NCI-H1105 (cell line): Measurements from ENCODE around the gene MEIS1.

Experiments used
- DNase-seq: peaks from one replicate; lab custom pipeline; 2025; lab: John Stamatoyannopoulos, UW

MEIS1 gene

DNA sequence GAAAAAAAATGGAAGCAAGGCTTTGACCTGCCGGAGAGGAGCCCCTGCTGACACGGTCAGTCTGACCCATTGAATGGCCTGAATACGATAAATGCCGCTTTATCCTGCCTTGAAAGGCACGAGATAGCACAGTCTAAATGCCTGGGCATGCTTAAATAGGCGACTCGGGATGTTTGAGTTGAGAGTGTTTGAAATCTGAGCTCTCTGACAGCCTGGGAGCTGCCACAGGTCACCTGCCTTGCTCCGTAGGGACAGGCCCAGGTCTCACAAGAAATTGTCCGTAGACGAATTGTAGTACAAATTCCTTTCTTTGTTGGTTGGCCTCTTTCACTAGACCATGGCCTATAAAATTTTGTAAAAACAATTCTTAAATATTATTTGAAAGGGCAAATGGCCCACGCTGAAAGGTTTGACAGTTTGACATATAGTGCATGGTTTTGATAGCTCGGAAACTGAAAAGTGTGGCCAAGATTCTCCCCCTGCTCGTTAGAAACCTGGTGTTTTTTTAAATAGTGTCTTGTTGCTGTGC lies 72.8 kb downstream of the MEIS1 start:
- no peak for DNase-seq

DNA sequence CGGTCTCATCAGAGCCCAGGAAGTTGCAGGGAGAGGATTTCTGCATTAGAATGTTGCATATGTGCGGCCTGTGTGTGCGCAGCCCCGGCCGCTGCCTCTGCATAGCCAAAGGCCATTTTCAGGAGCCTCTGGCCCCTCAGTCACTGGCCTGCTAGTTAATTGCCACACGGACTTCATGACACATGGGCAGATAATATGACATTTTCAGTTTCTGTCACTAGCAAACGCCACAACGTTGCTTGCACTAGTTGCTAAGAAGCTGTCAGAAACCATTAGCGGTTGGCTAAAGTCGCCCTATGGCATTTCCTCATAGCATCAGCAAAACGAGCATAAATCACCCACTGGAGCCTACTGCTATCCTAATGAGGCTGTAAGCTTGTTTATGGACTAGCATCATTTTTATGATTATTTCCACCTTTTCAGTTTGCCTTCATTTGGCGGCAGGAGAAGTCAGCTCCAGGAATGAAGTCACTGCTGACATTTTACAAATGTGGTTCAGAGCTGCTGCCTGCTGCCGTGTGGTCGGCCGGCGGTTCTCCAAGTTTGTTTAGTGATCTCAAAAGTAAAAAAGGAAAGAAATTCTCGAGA lies 73.7 kb downstream of the MEIS1 start:
- no peak for DNase-seq

DNA sequence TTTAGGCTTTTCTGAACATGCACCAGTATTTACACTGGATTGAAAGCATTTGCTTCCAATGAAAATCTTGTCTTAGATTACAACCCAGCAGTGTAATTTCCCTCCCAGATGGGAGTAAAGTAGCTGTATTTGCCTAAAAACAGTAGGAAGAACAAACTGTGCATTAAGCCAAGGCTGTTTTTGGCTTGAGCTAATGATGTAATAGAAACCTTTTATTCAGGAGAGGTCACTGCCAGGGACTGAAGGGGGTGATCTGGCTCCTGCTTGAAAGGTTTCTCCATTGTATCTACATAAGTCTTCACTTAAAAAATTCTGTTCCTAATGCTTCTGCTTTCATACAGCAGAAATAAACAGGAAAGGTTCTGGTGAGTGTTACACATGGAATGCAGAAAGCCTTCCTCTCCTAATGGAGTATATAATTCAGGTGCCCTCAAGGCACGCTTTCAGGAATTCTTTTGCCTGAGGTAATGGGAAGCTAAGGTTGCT lies 74.4 kb downstream of the MEIS1 start:
- no peak for DNase-seq

DNA sequence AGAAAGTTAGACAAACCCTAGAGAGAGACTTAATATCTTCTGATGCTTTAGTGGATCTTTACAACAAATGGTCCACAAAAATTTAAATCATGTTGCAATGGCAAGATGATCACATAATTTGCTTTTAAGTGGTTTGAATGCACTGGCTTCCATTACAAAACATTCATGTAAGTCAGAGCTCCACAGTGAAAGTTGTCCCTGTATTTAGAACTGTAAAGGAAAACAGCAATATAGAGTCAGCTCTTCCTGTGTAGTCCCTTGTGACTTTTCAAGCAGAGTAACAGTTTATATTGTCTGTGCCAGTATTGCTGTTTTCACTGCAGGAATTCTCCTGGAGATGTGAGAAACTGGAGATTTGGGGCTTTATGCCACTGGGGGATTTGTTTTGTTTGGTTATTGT lies 77.7 kb downstream of the MEIS1 start:
- DNase-seq: no peak

DNA sequence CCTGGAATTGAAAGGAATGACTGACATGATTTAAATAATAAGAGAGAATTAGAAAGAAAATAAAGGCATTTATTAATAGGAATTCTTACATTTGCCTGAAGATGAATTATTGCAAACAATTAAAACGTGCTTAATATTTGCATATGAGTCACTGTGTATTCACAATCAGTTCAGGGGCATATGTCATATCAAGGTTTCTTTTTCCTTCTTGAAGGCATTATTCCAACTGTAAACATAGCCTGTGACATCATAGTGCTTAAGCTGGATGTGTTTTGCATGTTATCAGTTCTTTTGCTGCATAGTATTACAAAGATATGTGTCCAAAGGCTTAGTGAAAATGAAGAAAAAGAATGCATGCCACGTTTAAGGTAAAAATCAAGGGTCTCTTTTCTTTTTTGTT lies 80.8 kb downstream of the MEIS1 start:
- no peak for DNase-seq

DNA sequence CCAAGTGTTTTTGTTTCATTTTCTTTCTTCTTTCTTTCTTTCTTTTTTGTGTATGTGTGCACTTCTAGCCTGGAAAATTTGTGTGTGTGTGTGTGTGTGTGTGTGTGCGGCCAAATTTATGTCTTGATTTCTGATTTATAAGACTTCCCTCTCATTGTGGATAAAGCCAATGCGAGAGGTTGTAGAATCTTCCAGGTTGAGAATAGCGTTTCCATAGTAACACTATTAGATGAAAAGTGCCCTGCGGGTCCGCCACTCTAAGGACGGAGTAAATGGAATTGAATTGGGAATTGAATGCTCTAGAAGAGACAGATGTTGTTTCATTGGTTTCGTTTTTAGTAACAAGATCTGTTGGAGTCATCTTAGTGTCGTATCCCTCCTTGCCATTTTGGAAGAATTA lies 81.6 kb downstream of the MEIS1 start:
- no peak for DNase-seq

DNA sequence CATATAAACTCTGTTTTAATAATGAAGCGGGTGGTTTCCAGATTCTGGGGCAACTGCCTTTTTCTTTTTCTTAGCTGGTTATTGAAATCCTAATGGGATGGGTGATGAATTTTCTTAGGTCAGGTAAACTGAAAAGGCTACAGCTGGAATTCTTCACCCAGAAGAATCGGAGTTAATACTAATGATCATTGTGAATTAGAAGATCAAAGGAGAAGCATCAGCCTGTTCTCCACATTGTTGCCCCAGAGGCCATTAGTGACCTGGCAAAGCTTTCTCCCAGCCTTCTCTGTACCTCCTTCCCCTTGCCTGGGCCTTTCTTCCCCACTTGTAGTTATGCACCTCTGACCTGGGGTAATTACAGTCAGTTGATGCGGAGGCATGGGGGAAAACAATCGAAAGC lies 82.8 kb downstream of the MEIS1 start:
- DNase-seq: no peak

DNA sequence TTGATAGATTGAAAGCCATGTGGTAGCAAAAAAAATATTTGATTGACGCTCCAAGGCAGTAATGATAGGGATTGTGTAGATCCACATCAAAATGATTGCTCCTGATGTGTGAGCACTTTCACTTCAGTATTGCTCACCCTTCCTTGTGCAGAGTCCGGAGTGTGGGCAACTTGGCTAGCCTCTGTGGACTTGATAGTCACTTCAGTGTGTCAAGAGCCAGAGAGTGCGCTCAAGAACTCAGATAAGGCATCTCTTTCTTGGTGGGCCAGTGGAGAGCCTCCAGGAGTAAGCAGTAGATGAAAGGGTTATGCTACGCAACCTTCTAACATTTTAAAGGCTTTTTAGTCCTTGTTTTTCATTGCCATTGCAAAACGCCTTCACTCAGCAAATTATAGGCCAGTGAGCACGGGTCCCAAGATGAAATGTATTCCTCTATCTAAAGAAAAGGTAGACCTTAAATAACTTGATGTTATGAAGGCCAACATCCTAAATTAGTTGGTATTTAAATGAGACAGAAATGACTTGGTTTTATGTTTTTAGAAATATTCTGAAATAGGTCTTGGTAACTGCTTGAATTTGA lies 84.4 kb downstream of the MEIS1 start:
- DNase-seq: no peak

DNA sequence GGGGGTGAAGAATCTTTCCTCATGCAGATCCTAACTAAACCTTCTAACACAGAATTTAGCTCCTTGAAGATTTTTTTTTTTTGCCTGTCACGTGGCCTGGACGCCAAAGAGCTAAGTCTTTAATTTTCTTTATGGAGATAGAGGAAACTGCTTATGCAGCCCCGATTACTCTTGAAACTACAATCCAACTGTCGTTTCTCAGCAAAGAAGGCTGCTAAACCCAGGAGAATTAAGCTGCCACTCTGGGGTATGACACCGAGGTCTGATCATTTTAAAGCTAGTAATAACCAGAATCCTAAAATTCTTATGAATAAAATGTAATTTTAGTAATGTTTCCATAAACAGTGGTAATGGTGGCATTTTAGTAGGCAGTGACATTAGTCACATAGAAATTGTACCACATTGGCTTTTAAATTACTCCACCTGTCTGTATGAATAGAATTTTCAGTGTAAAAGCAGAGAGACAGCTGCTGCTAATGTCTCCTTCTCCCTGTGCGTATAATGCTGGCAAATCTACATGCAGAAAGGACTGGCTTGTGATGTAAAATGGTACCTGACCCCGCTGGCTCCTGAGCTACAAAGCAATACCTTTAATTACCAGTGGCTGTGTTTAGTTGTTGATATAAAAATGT lies 86.5 kb downstream of the MEIS1 start:
- no peak for DNase-seq

DNA sequence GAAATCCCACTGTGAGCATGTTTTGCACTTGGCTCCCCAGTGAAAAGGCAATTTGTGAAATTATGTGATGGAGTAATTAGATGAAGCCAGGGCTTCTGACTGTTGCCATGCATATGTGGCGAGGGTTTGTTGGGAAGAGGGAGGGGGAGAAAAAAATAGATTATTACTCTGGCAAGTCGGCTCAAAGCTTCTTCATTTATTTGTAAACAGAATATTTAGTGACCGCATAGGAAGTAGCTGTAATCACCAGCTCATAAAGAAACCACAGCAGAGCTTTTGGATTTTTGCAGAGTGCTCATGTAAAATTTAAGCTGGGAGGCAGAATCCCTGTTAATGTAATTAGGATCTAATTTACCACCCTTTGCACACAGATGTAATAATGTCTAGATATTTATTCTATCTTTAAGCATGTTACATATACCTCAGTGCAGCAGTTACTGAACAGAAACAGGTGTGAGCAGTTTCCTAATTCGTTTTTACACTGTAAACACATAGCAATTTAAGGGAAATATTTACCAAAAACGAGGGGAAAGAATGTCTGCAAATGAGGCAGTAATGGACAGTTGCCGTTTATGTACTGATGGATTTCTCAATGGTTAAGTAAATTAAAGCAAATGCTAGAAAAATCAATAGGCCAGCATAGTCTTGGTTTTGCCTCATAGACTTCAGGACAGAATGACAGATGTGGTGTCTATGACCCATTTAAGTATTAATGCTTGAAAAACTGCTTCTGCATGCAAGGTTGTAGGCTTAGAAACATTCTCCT lies 87.9 kb downstream of the MEIS1 start:
- DNase-seq: no peak

DNA sequence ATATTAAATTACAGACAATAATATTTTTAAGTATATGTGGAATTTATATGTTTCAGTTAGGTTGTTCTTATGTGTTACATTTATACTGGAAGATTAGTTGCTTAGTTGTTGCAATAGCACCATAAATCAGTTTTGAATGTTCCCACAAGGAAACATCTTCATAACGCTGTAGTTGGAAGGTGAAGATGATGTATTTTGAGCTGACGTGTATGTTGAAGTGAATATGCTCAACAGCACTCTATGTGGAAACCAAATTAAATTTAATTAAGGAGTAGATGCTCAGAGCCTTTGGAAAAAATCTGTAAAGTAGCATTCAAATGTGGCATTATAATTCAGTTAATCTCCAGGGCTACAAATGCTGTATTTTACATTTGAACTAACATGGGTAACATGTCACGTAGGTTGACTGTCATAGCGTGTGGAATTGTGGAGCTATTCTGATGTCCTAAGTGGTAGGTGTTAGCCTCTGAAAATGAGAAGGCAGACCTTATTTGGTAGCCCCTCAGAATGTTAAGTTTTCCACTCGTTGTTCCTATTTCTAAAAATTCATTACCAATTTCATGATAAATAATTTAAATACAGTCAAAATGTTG lies 88.5 kb downstream of the MEIS1 start:
- no peak for DNase-seq

DNA sequence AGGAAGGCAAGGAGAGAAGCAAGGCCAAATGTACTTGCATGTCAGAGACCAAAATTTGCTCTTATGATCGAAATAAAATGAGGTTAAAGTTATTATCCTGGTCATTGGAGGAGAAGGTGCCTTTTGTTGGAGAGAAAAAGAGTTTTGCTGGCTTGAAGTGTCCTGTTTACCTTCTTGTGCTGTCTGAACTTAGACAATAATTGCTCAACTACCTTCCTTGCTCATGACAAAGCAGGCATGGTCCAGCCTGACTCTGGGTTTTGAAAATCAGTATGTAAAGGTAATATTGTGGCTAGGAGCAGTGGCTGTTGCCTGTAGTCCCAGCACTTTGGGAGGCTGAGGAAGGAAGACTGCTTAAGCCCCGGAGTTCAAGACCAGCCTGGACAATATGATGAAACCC lies 89.1 kb downstream of the MEIS1 start:
- DNase-seq: no peak

DNA sequence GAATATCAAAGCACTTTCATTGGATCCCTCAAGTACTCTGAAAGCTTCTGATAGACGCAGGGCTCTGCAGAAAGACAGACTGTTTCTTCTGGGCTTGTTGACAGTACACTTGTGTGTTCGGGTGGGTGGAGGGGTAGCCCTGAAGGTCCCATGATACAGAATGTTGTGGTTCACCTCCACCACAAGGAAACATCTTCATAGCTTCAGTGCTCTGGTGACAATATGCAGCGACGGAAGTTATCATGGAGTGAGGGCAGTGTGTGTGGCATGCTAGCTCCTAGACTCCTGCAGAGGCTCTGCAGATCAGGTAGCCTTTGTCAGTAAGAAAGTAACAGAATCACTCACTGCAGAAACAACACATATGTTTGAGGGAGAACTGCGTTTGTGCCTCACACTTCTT lies 90.7 kb downstream of the MEIS1 start:
- DNase-seq: no peak

DNA sequence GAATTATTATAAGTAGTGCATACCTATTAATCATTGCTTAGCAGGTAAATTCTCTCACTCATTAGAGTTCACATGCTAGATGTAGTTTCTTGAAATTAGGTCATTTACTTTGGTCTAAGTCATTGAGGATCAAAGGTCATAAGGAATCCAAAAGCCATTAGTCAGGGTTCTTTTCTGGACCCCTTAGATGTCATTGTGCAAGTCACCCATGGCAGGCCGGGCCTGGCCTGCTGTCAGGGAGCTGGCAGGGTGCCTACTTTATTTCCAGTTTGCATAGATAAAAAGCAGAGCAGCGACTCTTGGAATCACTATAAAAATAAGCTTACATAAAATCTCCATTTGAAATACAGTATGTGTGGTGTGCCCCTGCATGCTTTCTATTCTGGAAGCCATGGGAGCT lies 91.3 kb downstream of the MEIS1 start:
- DNase-seq: no peak

DNA sequence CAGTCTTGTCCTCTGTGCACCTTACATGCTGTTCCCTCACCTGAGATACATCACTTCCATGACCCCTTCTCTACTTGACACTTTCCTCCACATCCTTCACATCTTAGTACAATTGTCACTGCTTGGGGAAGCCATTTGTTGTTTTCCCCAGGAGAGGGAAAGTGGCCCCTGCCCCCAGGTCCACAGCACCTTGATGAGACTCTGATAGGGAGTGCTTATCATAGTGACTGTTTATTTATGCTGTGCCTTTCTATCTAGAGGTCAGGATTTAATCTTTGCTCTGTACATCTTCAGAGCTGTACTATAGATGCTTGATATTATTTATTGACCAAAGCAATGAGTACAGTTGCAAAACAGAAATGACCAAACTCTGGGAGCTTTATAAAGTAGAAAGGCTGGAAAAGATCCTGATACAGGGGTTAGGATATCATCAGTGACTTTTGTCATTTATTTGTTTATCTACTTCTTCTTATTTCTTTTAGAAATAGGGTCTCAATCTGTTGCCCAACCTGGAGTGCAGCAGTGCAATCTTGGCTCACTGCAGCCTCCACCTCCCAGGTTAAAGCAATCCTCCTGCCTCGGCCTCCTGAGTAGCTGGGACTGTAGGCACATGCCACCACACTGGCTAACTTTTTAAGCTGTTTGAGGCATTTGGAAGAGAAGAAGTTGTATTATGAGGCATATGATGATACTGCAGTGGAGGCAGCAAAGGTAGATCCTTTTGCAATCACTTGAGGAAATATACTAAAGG lies 94.2 kb downstream of the MEIS1 start:
- DNase-seq: no peak

DNA sequence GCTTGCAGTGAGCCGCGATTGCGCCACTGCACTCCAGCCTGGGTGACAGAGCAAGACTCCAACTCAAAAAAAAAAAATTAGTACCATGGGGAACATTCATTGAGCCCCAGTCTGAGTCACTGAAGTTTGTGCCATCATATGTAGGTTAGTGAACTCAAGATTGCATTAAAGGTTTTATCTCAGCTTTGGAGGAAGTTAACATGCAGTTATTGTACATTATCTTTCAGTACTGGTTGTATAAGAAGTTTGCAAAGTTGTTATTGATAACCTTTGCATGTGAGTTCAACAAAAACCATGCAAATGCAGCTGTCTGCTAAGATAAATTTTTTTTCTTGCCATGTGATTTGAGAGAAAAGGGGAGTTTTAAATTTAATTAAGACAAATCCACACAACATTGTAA lies 95.7 kb downstream of the MEIS1 start:
- no peak for DNase-seq

DNA sequence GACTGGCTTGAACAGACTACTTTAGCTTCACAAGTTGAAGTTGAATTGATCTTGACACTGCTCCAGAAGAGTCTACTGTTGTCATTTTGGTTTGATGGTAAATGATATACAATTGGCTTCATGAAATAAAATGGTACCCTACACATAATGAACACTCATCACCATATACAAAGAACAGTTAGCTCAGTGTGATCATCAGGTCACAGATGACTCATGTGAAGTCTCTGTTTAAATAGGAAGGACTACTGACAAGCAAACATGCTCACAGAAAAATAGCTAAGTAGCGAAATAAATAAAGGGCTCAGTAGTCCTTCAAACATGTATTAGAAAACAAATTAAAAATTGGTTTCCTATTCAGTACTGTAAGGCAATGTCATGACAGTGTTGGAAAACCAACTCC lies 96.2 kb downstream of the MEIS1 start:
- DNase-seq: no peak

DNA sequence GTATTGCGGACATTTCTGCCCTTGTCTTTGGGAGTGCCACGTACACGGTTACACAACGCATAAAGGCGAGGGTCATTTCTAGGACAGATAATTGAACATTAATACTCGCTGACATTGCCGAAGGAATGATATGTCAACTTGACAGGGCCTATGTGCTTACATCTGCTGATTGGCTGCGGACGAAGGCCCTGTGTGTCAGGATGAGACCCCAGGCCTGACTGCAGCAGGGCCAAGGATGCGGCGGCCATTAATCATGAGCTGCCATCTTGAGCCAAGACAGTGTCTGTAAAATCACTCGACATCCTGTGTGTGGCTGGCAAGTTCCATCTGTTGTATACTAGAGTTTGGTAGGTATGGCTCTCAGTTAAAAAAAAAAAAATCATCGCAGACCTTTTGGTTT lies 96.6 kb downstream of the MEIS1 start:
- no peak for DNase-seq

DNA sequence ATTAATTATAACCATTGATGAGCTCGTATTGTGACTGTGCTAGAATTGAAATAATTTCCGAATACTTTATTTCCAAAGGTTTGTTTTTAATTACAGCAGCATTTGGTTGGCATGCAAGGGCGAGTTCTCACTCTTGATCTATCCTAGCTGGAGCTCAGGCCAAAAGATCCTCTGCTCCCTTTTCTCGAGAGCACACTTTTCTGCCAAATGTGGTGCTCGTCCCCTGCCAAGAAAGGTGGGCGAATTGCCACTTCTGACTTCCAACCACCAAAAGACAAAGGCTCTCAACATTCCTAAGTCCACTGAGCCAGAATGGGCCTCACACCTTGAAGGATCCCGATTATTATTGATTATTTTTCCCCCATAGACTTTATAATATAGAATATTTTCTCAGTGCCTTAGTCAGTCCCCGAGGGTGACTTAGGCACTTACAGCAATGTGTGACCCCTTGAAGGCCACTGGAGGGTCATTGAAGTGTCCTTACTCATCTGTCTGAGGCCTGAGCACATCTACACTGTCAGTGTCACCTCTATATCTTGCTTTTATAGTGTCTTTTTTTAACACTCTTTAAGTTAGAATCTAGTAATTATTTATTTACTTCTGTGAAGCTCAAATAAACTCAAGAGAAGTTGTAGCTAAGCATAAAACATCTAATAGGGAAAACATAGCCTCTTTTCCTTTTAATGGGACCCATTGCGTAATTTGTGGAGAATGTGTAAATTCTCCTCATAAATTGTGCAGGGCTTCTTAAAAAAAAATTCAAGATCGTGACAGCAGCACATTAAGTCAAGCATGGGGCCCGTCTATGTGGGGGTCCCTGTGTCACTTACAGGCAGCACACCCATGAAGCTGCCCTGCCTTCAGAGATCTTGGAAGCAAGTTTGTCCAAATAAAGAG lies 98.3 kb downstream of the MEIS1 start:
- DNase-seq: no peak

DNA sequence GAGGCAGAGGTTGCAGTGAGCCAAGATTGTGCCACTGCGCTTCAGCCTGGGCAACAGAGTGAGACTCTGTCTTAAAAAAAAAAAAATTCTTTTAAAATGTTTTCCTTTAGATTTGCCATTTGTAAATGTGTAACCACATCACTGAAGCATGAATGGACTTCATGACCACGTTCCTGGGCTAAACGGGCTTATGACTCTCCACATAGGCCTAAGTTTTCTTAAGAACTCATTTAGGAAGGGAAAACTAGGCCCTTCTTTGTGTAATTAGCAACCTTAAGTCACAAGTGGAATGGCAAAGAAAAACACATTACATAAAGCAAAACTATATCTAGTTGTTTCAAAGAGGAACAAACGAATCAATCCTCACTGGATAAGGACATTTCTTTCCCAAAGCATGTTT lies 99.5 kb downstream of the MEIS1 start:
- DNase-seq: no peak
